OCI-LY7 (cell line): ENCODE measurements around the gene SPATA24. TPM values are rescaled to one million over a fixed set of nuclear protein-coding genes. Genes with fewer than 3 reads are reported as not detected.
"Not testable (repeated sequence)": the region's sequence is repeated elsewhere in the genome, so short reads cannot be mapped to it uniquely, and the experiment has no call there.

Source experiments
- BruUV-seq: library from RNA; stranded (reverse); fragments of 400-500 nt; replicated peaks from 2 replicates; lab custom pipeline; 2021; lab: Mats Ljungman, UMichigan
- CTCF ChIA-PET: fragments of 300-600 bp; sonication (Branson Sonifier 250); formaldehyde crosslinking; loops from one replicate; lab custom pipeline; 2022; ENCODE audit warnings: antibody characterized with exemption; ENCODE audit not compliant: unreplicated experiment; lab: Charles Lee
- POLR2A ChIA-PET: fragments of 300-600 bp; sonication (Branson Sonifier 250); formaldehyde crosslinking; loops from one replicate; lab custom pipeline; 2022; ENCODE audit warnings: antibody characterized with exemption; lab: Charles Lee
- DNase-seq: peaks from one replicate; pipeline ENCODE4 v3.0.0-alpha.2; 2015; ENCODE audit warnings: low spot score
- H2AFZ ChIP-seq: fragments of 200-600 bp; sonication (generic), shearing (Covaris generic); 2 replicates; pipeline ENCODE4 v1.6.1; 2014; ENCODE audit warnings: mild to moderate bottlenecking, antibody characterized with exemption, low read length, moderate library complexity
- H3K27ac ChIP-seq: fragments of 200-600 bp; sonication (generic); 2 replicates; pipeline ENCODE4 v1.5.1; 2014; ENCODE audit warnings: mixed run types, low read depth, mild to moderate bottlenecking, moderate library complexity, low read length, inconsistent platforms; ENCODE audit not compliant: poor library complexity, severe bottlenecking
- H3K36me3 ChIP-seq: fragments of 200-600 bp; sonication (generic); 2 replicates; pipeline ENCODE4 v1.6.1; 2014; ENCODE audit warnings: mild to moderate bottlenecking, antibody characterized with exemption, low read length, moderate library complexity, mixed read lengths; ENCODE audit not compliant: insufficient read depth
- H3K4me1 ChIP-seq: fragments of 200-600 bp; sonication (generic); 2 replicates; pipeline ENCODE4 v1.5.1; 2014; ENCODE audit warnings: mild to moderate bottlenecking, low read length; ENCODE audit not compliant: insufficient read depth, poor library complexity, severe bottlenecking
- H3K4me2 ChIP-seq: fragments of 200-600 bp; sonication (generic); 2 replicates; pipeline ENCODE4 v1.6.1; 2014; ENCODE audit warnings: mild to moderate bottlenecking, low read length
- H3K4me3 ChIP-seq: fragments of 200-600 bp; sonication (generic); 2 replicates; pipeline ENCODE4 v1.5.1; 2014; ENCODE audit warnings: mild to moderate bottlenecking, low read depth, low read length; ENCODE audit not compliant: poor library complexity, severe bottlenecking
- H3K79me2 ChIP-seq: fragments of 200-600 bp; sonication (generic); 2 replicates; pipeline ENCODE4 v1.6.1; 2016; ENCODE audit warnings: low read depth, mild to moderate bottlenecking, low read length, moderate library complexity, mixed read lengths; ENCODE audit not compliant: insufficient read depth
- H3K9me2 ChIP-seq: fragments of 200-600 bp; sonication (generic); 2 replicates; pipeline ENCODE4 v1.6.1; 2016; ENCODE audit warnings: mild to moderate bottlenecking, low read length, mixed read lengths; ENCODE audit not compliant: insufficient read depth
- H3K9me3 ChIP-seq: fragments of 200-600 bp; sonication (generic); 2 replicates; pipeline ENCODE4 v1.6.1; 2014; ENCODE audit warnings: mild to moderate bottlenecking, mixed run types, low read length, mixed read lengths
- H4K20me1 ChIP-seq: fragments of 200-600 bp; sonication (generic); 2 replicates; pipeline ENCODE4 v1.6.1; 2014; ENCODE audit warnings: mild to moderate bottlenecking, antibody characterized with exemption, low read length, moderate library complexity, mixed read lengths; ENCODE audit not compliant: insufficient read depth
- EZH2phosphoT487 ChIP-seq: fragments of 200-600 bp; sonication (generic); IDR thresholded peaks from 2 replicates; pipeline ENCODE4 v1.6.1; 2018; ENCODE audit warnings: low read depth, borderline replicate concordance, mild to moderate bottlenecking, mixed run types, antibody characterized with exemption, low read length, moderate library complexity, mixed read lengths
- intact Hi-C: fragments of 100-400 bp; cut with micrococcal nuclease; formaldehyde crosslinking; loops from one replicate; pipeline ENCODE4 v1.10.0; 2022; ENCODE audit not compliant: unreplicated experiment
- total RNA-seq, 2 experiments: library from RNA; depleted of rRNA in 1 of 2; stranded (reverse); fragments of >200 nt in 1 of 2; shearing (Covaris generic) in 1 of 2; gene quantifications; 2 replicates each; pipeline ENCODE4 v1.2.3, GENCODE V29; 2014 to 2022
- TF ChIP-seq, protein P1 (sequence below): fragments of 200-600 bp; sonication (generic); conservative IDR thresholded peaks from 2 replicates; pipeline ENCODE4 v1.5.1; 2014; ENCODE audit warnings: mild to moderate bottlenecking, antibody characterized with exemption, low read length, moderate library complexity, mixed read lengths

SPATA24 gene
- total RNA-seq, 2 experiments from 2014 or later = 9.4 to 12.0 TPM

GRCh38 chr5:139358064-139358463 lies 45.8 kb downstream of the SPATA24 start:
- Histone ChIP-seq H3K4me3 (no peak overlapping the region), H3K79me2 (peaks cover 91% of the 10 kb centered on the region), H2AFZ (no peak overlapping the region), H4K20me1 (peaks cover 4% of the 10 kb centered on the region; the same call in 1 of the 2 replicates), H3K4me2 (no peak overlapping the region), H3K9me3 (peaks cover 9% of the 10 kb centered on the region; the same call in 1 of the 2 replicates), H3K9me2 (no peaks in the 10 kb centered on the region), H3K36me3 (peaks cover 81% of the 10 kb centered on the region), H3K27ac (no peak overlapping the region), H3K4me1 (no peaks in the 10 kb centered on the region)
- no peak for DNase-seq
- BruUV-seq = no TSS peak
- intact Hi-C loops = no loop called here
- ChIA-PET POLR2A (interaction anchor here (0.6 to 1.8 kb wide), 3 partner anchors 53 to 1396 kb away, joined by 3 to 5 read pairs (median 4); no protein-coding TSS in a partner anchor), CTCF (no interaction called here)
- TF ChIP-seq, protein P1, sequence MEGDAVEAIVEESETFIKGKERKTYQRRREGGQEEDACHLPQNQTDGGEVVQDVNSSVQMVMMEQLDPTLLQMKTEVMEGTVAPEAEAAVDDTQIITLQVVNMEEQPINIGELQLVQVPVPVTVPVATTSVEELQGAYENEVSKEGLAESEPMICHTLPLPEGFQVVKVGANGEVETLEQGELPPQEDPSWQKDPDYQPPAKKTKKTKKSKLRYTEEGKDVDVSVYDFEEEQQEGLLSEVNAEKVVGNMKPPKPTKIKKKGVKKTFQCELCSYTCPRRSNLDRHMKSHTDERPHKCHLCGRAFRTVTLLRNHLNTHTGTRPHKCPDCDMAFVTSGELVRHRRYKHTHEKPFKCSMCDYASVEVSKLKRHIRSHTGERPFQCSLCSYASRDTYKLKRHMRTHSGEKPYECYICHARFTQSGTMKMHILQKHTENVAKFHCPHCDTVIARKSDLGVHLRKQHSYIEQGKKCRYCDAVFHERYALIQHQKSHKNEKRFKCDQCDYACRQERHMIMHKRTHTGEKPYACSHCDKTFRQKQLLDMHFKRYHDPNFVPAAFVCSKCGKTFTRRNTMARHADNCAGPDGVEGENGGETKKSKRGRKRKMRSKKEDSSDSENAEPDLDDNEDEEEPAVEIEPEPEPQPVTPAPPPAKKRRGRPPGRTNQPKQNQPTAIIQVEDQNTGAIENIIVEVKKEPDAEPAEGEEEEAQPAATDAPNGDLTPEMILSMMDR = no peak
- no peak for TF ChIP-seq EZH2phosphoT487

DNA sequence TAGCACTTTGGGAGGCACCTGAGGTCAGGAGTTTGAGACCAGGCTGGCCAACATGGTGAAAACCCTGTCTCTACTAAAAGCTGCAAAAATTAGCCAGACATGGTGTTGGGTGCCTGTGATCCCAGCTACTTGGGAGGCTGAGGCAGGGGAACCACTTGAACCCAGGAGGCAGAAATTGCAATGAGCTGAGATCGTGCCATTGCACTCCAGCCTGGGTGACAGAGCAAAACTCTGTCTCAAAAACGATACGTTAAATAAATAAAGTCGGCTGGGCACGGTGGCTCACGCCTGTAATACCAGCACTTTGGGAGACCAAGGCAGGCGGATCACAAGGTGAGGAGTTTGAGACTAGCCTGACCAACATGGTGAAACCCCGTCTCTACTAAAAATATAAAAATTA lies 48.0 kb downstream of the SPATA24 start:
- Histone ChIP-seq H3K79me2 (peaks cover 93% of the 10 kb centered on the region), H3K36me3 (peaks cover 87% of the 10 kb centered on the region)
- H3K4me1 ChIP-seq, H3K27ac ChIP-seq, H3K4me3 ChIP-seq, H4K20me1 ChIP-seq, H3K9me3 ChIP-seq, POLR2A ChIA-PET, DNase-seq, BruUV-seq, H3K9me2 ChIP-seq, H3K4me2 ChIP-seq, intact Hi-C loops, H2AFZ ChIP-seq, CTCF ChIA-PET: not testable (repeated sequence)

GRCh38 chr5:139354186-139354585 lies 49.7 kb downstream of the SPATA24 start:
- Histone ChIP-seq H2AFZ (no peak overlapping the region), H3K27ac (no peak overlapping the region), H3K9me2 (no peaks in the 10 kb centered on the region), H3K4me1 (no peaks in the 10 kb centered on the region), H3K9me3 (peaks cover 9% of the 10 kb centered on the region; the same call in 1 of the 2 replicates), H3K4me2 (no peak overlapping the region), H3K36me3 (peaks cover 75% of the 10 kb centered on the region), H3K4me3 (no peak overlapping the region), H3K79me2 (peaks cover 93% of the 10 kb centered on the region), H4K20me1 (peaks cover 6% of the 10 kb centered on the region; the same call in 1 of the 2 replicates)
- BruUV-seq = no TSS peak
- intact Hi-C loops = no loop called here
- DNase-seq = no peak
- TF ChIP-seq, protein P1 = no peak
- no peak for TF ChIP-seq EZH2phosphoT487
- CTCF ChIA-PET = no interaction called here
- POLR2A ChIA-PET = interaction anchor here (0.6 to 1.7 kb wide), 3 partner anchors 10 to 282 kb away, joined by 3 to 4 read pairs (median 4); no protein-coding TSS in a partner anchor

DNA sequence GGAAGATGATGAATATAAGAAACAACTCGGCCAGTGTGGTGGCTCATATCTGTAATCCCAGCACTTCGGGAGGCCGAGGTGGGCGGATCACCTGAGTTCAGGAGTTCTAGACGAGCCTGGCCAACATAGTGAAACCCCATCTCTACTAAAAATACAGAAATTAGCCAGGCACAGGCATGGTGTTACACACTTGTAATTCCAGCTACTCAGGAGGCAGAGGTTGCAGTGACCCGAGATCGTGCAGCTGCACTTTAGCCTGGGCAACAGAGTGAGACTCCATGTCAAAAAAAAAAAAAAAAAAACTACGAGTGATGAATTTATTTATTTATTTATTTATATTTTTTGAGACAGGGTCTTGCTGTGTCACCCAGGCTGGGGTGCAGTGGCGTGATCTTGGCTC lies 56.0 kb downstream of the SPATA24 start:
- H3K4me2 ChIP-seq, H3K27ac ChIP-seq, intact Hi-C loops, H2AFZ ChIP-seq, H3K4me3 ChIP-seq, H3K9me3 ChIP-seq, DNase-seq, CTCF ChIA-PET, BruUV-seq, H3K9me2 ChIP-seq: not testable (repeated sequence)
- Histone ChIP-seq H3K36me3 (peaks cover 65% of the 10 kb centered on the region), H4K20me1 (peaks cover 20% of the 10 kb centered on the region), H3K79me2 (peaks cover 96% of the 10 kb centered on the region), H3K4me1 (peaks cover 17% of the 10 kb centered on the region)
- POLR2A ChIA-PET = interaction anchor here (0.6 to 0.9 kb wide), 4 partner anchors 57 to 714 kb away, joined by 3 to 5 read pairs (median 4); no protein-coding TSS in a partner anchor
